SK-MEL-5 (cell line): ENCODE data around the gene LYRM2. TPM values are rescaled to one million over a fixed set of nuclear protein-coding genes. Genes with fewer than 3 reads are reported as not detected.

Source experiments
- DNase-seq: peaks from one replicate; pipeline ENCODE4 v3.0.0-alpha.2; 2016; ENCODE audit warnings: low read depth, low spot score
- in situ Hi-C: cut with HindIII; loops from 2 replicates; pipeline ENCODE4 v1.10.0; 2016; ENCODE audit warnings: low sequenced_read_pairs, high pct_unique_total_duplicates, low pct_unique_long_range_greater_than_20kb
- polyA plus RNA-seq, 2 experiments: library from polyadenylated mRNA; depleted of rRNA; stranded (reverse); fragments of >200 nt; gene quantifications; 2 replicates each; pipeline ENCODE4 v1.2.3, GENCODE V29; 2015
- total RNA-seq: library from RNA; depleted of rRNA; stranded (reverse); fragments of >200 nt; shearing (Covaris generic); gene quantifications from 2 replicates; pipeline ENCODE4 v1.2.3, GENCODE V29; 2014; rRNA removed

LYRM2 gene, protein sequence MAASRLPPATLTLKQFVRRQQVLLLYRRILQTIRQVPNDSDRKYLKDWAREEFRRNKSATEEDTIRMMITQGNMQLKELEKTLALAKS
- 35.2 and 35.4 TPM in 2 replicates for total RNA-seq
- 26.8 and 40.1 TPM in 2 replicates for polyA plus RNA-seq (2015; cell fraction: cytosol; rRNA removed)
- 15.8 and 17.7 TPM in 2 replicates for polyA plus RNA-seq (2015; cell fraction: nucleus; rRNA removed)

DNA sequence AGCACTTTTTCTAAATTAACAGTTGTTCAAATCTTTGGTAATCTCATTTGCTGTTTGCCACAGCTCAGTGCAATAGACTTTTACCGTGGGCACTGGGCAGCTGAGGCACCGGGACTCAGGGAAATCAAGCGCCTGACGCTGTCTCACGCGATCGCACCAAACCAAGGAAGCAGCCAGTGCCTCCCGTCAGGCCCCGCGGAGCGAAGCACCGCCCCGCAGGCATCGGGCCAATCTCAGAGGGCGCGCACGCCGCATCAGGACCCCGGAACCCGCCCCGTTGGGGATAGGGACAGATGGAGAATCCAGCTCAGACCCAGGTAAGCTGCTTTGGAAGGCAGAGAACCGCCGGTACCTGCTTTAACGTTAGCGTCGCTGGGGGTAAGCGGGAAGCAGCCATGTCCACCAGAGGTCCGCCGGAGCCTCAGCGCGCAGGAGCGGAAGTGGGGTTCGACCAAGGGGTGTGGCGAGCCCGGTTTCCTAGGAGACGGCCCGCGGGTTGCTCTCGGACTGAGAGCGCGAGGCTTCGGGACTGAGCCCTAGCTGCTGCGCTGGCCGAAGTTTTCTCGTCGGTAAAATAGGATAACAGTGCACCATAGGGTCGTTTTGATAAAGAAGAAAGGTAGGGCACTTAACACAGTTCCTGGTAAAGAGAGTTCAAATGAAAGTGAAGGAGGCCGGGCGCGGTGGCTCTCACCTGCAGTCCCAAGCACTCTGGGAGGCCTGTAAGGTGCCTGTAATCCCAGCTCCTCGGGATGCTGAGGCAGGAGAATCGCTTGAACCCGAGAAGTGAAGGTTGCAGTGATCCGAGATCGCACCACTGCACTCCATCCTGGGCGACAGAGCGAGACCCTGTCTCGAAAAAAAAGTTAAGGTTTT, at the start of gene LYRM2:
Gene LYRM2, minus strand, starts transcription at position 428 of the 876 bp plus-strand sequence. Its CDS starts 31 bp downstream, at position 397.
- in situ Hi-C loops: loop anchor here (25.0 kb wide), 1 partner anchor 201 kb away; the partner anchor contains the start of gene ANKRD6
- DNase-seq: peak; percentile 92

DNA sequence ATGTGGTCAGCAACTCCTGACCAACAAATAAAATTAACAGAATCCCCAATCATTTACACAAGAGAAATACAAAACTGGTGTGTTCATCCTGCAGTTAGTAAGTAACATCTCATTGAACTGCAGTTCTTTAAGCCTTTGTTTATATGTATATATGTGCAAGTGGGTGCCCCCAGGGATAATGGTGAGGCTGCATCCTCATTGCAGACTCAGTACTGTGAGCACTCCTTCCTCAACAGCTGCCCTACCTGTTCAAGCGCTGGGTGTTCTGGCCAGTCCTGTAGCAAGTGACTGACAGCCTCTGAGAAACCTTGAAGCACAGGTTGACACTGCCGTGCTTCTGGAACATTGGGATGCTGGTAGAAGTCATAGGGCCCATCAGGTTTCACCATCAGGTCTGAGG, 49.8 kb upstream of the LYRM2 start:
- DNase-seq: no peak
- in situ Hi-C loops: no loop called here

DNA sequence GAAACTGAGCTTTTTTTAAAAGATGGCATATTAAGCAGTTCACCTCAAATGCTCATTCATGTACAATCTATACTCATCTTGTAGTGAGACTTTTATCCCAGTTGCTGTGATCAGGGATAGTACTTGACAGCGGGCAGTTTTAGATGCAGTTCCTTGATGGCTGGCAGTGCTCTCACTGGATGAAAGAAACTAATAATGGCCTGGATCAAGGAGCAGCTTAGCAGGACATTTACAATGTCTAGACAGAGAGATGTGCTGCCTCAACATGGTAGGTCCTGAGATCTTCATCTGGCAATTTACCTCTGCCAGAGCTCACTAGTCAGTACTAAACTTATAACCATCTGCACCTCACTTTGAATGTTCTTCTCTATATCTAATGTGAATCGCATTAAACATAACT, 46.8 kb upstream of the LYRM2 start:
- no peak for DNase-seq
- in situ Hi-C loops: no loop called here

DNA sequence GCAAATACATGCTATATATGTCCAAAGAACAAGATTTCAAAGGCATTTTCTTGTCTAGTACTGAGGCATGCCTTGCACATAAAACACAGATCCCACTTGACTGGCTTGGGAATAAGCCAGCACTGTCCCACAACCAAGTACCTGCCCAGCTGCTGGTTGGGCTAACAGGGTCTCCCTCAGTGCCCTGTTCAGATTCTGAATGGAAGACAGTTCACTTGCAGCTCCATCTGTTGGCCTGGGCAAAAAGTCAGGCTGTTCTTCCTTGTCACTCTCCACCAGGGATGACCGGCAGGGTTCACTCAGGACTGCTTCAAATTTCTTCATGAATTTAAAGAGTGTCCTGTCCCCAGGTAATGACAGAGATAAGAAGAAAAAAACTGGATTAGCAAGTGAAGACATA, 44.4 kb upstream of the LYRM2 start:
- no peak for DNase-seq
- in situ Hi-C loops: no loop called here

DNA sequence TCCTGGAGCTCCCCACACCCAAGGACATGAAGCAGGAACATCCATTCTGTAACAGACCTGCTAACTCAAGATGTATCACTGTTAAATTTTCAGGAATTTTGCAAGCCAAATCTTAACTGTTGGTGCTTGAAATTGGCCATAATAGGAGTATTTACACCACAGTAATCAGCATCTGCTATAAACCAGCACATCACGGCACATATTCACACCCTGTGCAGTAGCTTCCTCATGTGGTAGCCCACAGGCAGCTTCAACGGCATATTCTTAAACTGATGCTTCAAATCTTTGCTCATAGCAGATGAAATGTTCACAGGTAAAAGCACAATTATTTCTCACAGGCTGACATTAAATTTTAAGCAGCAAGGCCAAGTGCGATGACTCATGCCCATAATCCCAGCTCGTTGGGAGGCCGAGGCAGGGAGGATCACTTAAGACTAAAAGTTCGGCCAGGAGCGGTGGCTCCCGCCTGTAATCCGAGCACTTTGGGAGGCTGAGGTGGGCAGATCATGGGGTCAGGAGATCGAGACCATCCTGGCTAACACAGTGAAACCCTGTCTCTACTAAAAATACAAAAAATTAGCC, 43.5 kb upstream of the LYRM2 start:
- DNase-seq: no peak
- in situ Hi-C loops: no loop called here

DNA sequence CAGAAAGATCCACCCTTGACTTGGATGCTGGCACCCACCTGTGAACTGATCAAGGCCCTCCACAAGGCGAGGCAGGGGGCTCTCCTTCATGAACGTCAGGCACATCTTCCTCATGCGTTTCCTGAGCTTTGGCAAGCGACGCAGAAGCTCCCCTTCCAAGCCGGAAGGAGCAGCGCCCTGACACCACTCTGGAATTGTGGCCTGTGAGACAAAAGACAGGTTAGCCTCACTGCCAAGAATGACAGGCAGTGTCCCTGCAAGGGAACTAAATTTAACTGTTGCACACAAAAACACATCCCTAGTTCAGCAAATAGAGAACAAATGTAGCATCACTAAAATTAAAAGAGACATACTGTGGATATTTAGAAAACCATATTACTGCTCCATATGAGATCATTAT, 42.0 kb upstream of the LYRM2 start:
- in situ Hi-C loops: no loop called here
- no peak for DNase-seq

DNA sequence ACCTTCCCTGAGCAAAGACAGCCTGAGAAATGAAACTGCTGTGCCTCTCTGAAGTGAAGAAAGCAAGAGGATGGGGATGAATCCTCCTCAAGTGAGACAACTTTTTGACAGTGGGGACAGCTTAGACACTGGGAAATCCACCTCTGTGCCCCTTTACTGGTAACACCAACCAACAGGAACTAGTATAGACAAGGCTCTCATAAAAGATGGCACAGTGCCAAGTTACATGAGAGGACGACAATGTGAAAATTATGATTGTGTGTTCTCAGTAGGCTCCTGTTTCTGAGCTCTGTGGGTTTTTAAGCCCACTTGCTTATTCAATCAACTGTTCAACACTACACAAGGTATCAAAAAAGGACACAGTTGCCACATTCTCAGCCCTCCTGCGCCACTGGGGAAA, 41.6 kb upstream of the LYRM2 start:
- in situ Hi-C loops: no loop called here
- no peak for DNase-seq

DNA sequence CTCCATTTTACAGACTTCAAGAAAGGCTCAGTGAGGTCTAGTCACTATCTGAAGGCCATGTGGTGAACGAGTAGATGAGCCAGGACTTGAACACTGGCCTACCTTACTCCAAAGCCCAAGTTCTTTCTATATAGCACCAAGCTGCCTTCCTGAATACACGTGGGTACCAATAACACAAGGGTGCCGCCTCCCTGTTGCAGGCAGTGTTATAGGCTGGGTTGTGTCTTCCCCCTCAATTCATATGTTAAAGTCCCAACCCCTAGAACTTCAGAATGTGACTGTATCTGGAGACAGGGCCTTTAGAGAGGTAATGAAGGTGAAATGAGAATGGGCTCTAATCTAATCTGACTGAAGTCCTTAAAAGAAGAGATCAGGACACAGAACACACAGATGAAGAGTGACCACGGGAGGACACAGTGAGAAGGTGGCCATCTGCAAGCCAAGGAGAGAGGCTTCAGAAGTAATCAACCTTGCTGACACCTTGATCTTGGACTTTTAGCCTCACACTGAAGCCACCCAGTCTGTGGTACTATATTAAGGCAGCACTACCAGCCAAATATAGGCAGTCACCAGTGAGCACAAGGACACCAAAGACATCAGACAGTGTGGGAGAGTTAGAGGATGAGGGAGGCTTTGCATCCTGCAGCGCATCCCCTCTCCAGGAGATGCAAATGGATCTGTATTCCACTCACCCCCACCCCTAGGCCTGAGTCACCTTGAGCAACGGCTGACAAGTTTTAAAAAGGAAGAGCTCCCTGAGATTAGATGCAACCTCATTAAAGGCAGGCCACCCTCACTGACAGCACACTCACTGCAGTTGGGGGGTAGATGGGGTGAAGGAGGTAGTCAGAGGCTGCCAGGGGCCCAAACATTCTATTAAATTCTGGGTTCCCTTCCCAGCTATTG, 40.9 kb upstream of the LYRM2 start:
- in situ Hi-C loops: no loop called here
- DNase-seq: no peak

DNA sequence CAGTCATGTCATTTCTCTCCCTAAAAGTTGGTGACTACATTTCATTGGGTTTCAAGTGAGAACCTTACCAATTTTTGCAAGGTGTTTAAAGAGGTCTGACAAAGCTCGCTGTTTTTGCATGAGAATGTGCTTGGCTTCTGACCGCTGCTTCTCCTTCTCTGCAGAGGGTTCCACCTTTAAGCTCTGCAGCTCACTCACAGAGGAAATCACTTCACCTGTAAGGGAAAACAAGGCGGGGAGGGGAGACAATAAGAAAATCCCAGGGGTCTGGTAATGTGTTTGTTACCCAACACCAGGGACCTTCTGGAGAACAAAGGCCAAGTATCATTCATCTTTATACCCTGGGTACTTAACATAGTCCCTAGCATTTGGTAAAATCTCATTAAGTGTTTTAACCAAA, 40.0 kb upstream of the LYRM2 start:
- in situ Hi-C loops: no loop called here
- no peak for DNase-seq

DNA sequence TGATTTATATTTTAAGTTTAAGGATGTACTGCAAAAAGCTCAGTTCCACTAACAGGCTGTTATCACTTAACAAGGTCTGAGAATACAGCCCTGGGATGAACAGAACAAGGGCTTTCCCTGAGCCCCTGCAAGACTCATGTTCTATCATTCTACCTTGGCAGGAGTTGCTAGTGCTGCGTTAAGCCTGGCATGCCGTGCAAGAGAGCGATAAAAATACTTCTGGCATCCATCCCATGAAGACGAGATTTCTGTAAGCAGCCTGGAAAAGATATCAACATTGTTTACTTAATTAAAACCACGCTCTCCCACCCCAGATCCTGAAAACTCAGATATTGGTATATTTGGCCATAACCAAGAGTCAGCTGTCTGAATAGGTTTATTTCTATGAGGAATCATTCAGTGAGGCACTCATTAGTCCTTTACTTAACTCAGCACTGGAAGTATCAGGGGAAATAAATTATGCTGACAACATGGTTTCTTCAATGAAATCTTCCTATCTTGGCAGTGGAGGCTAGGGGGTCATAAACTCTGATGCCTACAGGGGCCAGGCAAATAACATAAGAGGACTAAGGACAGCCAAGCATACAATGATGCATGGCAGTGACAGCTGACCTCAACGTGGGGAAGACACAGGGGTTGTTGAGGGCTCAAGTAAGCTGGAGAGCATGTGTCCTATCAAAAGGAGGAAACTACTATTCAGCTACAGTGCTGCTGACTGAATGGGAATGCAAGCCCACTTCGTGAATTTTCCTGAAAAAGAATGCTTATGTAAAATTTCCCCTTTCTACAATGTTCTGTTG, 37.6 kb upstream of the LYRM2 start:
- in situ Hi-C loops: no loop called here
- DNase-seq: no peak

DNA sequence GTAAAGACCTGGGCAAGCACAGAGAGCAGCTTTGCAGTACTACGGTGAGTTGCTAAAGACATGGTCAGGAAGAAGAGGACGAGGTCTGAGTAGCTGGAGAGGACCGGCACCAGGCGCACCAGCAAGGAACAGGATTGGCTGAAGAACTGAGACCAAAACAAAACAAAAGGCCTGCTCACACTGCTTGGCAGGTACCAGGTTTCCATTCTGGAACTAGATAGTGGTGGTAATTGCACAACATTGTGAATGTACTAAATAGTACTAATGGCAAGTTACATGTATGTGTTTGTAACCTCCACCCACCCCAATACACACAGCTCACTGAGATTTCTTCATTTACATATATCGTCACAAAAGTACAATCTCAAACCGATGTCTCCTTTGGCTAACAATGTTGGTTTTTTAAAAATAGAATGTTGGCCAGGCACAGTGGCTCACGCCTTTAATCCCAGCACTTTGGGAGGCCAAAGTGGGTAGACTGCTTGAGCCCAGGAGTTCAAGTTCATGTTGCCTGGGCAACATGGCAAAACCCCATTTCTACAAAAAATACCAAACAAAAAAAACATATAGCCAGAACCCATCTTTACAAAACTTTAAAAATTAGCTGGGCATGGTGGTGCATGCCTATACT, 32.5 kb upstream of the LYRM2 start:
- in situ Hi-C loops: no loop called here
- no peak for DNase-seq

DNA sequence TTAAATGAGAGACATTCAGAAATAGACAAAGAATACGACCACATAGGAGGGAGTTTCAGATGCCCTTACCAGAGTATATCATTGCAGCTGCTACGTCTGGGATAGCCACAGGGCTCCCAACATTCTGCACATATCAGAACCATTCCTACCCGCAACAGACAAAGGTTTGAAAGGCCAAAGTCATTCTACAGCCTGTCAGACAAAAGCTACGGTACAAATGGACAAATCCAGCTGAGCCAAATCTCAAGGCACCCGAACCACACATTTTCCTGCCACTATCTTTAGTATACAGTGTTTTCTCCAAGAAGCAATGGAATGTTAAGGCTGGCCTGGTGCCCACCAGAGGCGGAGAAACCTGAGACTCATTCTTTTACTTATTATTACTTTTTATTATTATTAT, 30.5 kb upstream of the LYRM2 start:
- no peak for DNase-seq
- in situ Hi-C loops: no loop called here

DNA sequence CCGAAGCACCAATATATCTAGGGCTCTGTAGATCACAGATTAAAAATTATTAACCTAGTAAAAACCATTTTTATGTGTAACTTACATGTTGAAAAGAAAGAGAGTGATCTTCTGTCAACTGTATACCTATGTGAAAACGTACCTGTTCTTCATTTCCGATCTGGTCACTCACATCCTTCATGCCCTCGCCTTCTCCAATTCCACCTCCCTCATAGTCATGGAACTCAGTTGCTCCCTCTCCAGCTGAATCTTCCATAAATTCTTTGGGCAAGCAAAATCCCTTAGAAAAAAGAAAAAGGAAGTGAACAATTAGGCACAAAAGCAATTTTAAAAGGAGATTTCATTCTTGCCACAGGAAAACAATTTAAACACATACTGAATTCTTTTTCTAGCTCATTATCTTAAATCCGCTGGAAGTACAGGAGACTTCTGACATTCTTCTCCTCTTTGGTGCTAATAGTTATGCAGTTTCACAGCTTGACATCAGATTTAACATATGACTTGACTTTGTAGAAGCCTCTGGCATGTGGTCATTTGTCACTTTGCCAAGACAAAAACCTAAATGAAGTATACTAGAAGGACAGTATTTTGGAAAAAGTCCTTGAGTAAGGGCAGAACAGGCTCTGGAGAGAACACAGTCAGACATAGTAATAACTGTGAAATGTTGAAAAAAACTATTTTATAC, 29.5 kb upstream of the LYRM2 start:
- in situ Hi-C loops: no loop called here
- peak; percentile 30 for DNase-seq

DNA sequence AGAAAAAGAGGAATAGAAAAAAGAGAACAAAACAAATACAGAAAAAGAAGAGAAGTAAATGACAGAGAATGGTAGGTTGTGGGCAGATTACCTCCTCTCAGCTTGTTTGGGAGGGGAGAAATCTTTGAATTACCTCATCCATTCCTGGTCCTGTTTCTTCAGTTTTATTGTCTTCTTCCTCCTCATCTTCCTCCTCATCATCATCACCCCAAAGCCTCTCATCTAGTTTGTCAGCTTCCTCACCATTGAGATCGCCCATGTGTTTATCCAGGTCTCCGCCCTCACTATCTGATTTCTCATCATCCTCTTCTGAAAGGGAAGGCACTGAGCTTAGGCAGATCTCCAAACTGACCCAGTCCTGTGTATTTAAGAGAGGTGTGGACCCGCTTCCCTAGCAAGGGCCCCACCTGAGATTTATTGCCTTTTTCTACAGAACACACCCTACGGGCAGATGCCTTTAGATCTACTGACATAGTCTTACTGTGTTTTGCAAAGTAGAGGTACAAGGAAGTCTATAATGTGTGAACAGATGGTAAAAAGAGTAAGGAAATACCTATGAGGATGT, 24.2 kb upstream of the LYRM2 start:
- in situ Hi-C loops: no loop called here
- no peak for DNase-seq

DNA sequence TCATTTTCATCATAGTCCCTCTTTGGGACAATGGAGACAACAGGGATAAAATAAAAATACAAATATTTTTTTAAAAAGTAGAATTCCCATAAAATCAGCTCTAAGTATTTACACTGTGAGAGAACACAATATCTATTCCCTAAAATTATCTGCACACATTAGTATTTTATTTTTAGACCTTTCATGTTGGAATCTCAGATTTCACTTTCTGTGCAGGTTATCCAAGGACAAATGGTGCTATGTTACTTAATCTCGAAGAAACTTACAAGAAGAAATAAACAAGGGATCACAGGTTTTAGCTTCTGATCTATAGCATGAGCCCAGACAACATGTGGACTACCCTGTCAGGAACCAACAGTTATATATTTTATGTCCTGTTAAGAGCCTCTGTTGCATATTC, 23.0 kb upstream of the LYRM2 start:
- no peak for DNase-seq
- in situ Hi-C loops: no loop called here

DNA sequence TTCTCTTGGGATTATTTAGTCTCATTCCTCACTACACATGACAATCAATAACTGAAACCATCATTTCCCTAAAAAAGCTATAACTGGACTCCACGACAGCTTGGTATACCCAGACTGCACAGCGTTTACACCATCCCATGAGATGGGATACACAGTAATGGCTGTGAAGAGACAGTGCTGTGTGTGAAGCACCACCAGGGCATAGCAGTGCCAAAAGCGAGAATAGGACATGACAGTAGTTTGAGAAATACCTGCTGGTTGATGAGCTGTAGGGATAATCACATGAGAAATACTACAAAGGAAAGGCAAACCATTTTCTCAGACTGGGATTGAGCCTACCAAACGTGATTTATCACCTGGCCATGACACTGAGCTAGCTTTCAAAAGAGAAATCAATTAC, 22.4 kb upstream of the LYRM2 start:
- in situ Hi-C loops: no loop called here
- no peak for DNase-seq
